T-helper 2 cell treated with Interferon-gamma antibody and Interleukin-4, amounts not matched to agents 100 ng/mL and 5 ng/mL, for 36 hours (primary cell): ENCODE results near the gene VPS26B. TPM values are rescaled to one million over a fixed set of nuclear protein-coding genes. Genes with fewer than 3 reads are reported as not detected.
"Not testable (repeated sequence)": the region's sequence is repeated elsewhere in the genome, so short reads cannot be mapped to it uniquely, and the experiment has no call there.

Experiments used
- intact Hi-C: fragments of 100-400 bp; cut with micrococcal nuclease; formaldehyde crosslinking; loops from one replicate; pipeline ENCODE4 v1.15.1; 2023
- total RNA-seq: library from RNA; stranded (reverse); gene quantifications from 2 replicates; pipeline ENCODE4 v1.2.3, GENCODE V29; 2022

The VPS26B gene
- total RNA-seq = 55.6 and 56.4 TPM in 2 replicates

- intact Hi-C loops = loop anchor here (1.0 to 2.0 kb wide), 5 partner anchors 17 to 279 kb away; partner anchors contain the start of genes ACAD8, JAM3 and THYN1
These were observed at the start of gene VPS26B, which contains the start of gene NCAPD3 for GRCh38 chr11:134223836-134224709. TSS of gene VPS26B (plus strand) at chr11:134224671. CDS start at chr11:134225123, 452 bp downstream. TSS of gene NCAPD3 (minus strand) at chr11:134223967. CDS start at chr11:134223926, 41 bp downstream.

GRCh38 chr11:134176284-134176683 lies 48.2 kb upstream of the VPS26B start:
- intact Hi-C loops = no loop called here

GRCh38 chr11:134178032-134178674 lies 46.3 kb upstream of the VPS26B start:
- intact Hi-C loops = no loop called here

- intact Hi-C loops = no loop called here
These were observed 42.8 kb upstream of the VPS26B start for GRCh38 chr11:134181707-134182106.

- intact Hi-C loops = not testable (repeated sequence)
These were observed 36.4 kb upstream of the VPS26B start for GRCh38 chr11:134188092-134188491.

- intact Hi-C loops = no loop called here
These were observed 27.7 kb upstream of the VPS26B start for GRCh38 chr11:134196756-134197155.

GRCh38 chr11:134199531-134199930 lies 24.9 kb upstream of the VPS26B start:
- intact Hi-C loops = no loop called here

GRCh38 chr11:134200688-134201087 lies 23.8 kb upstream of the VPS26B start:
- intact Hi-C loops = no loop called here

GRCh38 chr11:134202661-134203060 lies 21.8 kb upstream of the VPS26B start:
- intact Hi-C loops = no loop called here

GRCh38 chr11:134205729-134206128 lies 18.7 kb upstream of the VPS26B start:
- intact Hi-C loops = no loop called here

- intact Hi-C loops = no loop called here
These were observed 18.3 kb upstream of the VPS26B start for GRCh38 chr11:134206185-134206584.

- intact Hi-C loops = loop anchor here (1.0 kb wide), 2 partner anchors 17 to 37 kb away; partner anchors contain the start of gene VPS26B
These were observed 16.8 kb upstream of the VPS26B start for GRCh38 chr11:134207538-134208239.

GRCh38 chr11:134215836-134216235 lies 8.6 kb upstream of the VPS26B start:
- intact Hi-C loops = no loop called here

- intact Hi-C loops = no loop called here
These were observed 7.7 kb upstream of the VPS26B start for GRCh38 chr11:134216816-134217215.

GRCh38 chr11:134223121-134223520 lies 1.4 kb upstream of the VPS26B start:
- intact Hi-C loops = no loop called here

GRCh38 chr11:134224710-134225664 lies 516 bp downstream of the VPS26B start:
- intact Hi-C loops = loop anchor here (1.0 to 2.0 kb wide), 5 partner anchors 18 to 280 kb away; partner anchors contain the start of genes ACAD8, JAM3 and THYN1

GRCh38 chr11:134226806-134227325 lies 2.4 kb downstream of the VPS26B start:
- intact Hi-C loops = no loop called here

- intact Hi-C loops = no loop called here
These were observed 4.2 kb downstream of the VPS26B start for GRCh38 chr11:134228625-134229024.

- intact Hi-C loops = no loop called here
These were observed 4.8 kb downstream of the VPS26B start for GRCh38 chr11:134229126-134229790.

GRCh38 chr11:134230339-134230738 lies 5.9 kb downstream of the VPS26B start:
- intact Hi-C loops = no loop called here
